Body of pancreas (tissue), 4 donors: Measurements from ENCODE around the gene RAI1.

Source experiments
- CTCF ChIP-seq, 7 experiments: fragments of 450-650 bp in 4 of 7; fragments of 200-600 bp in 3 of 7; sonication (generic) in 3 of 7; IDR thresholded peaks; one replicate each; pipeline ENCODE4 v1.5.1; 2016 to 2019; ENCODE audit warnings: antibody characterized with exemption in 7 of 7
- POLR2A ChIP-seq, 3 donors: fragments of 450-650 bp; IDR thresholded peaks; one replicate each; pipeline ENCODE4 v1.6.1; 2016; ENCODE audit warnings: antibody characterized with exemption in 3 of 3, mild to moderate bottlenecking in 2 of 3

GRCh38 chr17:17696085-17696484 lies 14.8 kb downstream of the RAI1 start:
- TF ChIP-seq POLR2A (IDR thresholded peaks at IDR 0.05) = no peak
- no peak for TF ChIP-seq CTCF (IDR thresholded peaks at IDR 0.05)
